CD4-positive, alpha-beta T cell treated with Interleukin-4 for 4 hours (primary cell): ENCODE data around the gene TRDMT1.

ENCODE experiments used
- DNase-seq: peaks from one replicate; pipeline ENCODE4 v3.0.0-alpha.2; 2020

The TRDMT1 gene

GRCh38 chr10:17209302-17209701 lies 7.8 kb upstream of the TRDMT1 start:
- no peak for DNase-seq

GRCh38 chr10:17208476-17208875 lies 7.0 kb upstream of the TRDMT1 start:
- DNase-seq = no peak

- peak; percentile 94 for DNase-seq
These were observed 4.8 kb upstream of the TRDMT1 start for GRCh38 chr10:17206210-17206709.

- DNase-seq = no peak
These were observed 1.9 kb upstream of the TRDMT1 start for GRCh38 chr10:17203416-17203815.

- DNase-seq = no peak
These were observed 1.5 kb upstream of the TRDMT1 start for GRCh38 chr10:17202999-17203398.

- no peak for DNase-seq
These were observed 1.0 kb upstream of the TRDMT1 start for GRCh38 chr10:17202506-17202905.

- DNase-seq = no peak
These were observed 283 bp upstream of the TRDMT1 start for GRCh38 chr10:17201794-17202116.

- DNase-seq = no peak
These were observed 1.2 kb downstream of the TRDMT1 start for GRCh38 chr10:17200001-17200911.

- DNase-seq = no peak
These were observed 2.1 kb downstream of the TRDMT1 start for GRCh38 chr10:17199351-17199804.

- no peak for DNase-seq
These were observed 4.9 kb downstream of the TRDMT1 start for GRCh38 chr10:17196573-17196972.

- no peak for DNase-seq
These were observed 5.4 kb downstream of the TRDMT1 start for GRCh38 chr10:17196045-17196444.

- no peak for DNase-seq
These were observed 6.4 kb downstream of the TRDMT1 start for GRCh38 chr10:17195083-17195482.

GRCh38 chr10:17190602-17191001 lies 10.9 kb downstream of the TRDMT1 start:
- no peak for DNase-seq

GRCh38 chr10:17188644-17189172 lies 12.8 kb downstream of the TRDMT1 start:
- no peak for DNase-seq

GRCh38 chr10:17185873-17186272 lies 15.6 kb downstream of the TRDMT1 start:
- no peak for DNase-seq

GRCh38 chr10:17183110-17183509 lies 18.4 kb downstream of the TRDMT1 start:
- DNase-seq = no peak

GRCh38 chr10:17181751-17182150 lies 19.7 kb downstream of the TRDMT1 start:
- DNase-seq = no peak

GRCh38 chr10:17181110-17181509 lies 20.4 kb downstream of the TRDMT1 start:
- DNase-seq = no peak

- no peak for DNase-seq
These were observed 22.5 kb downstream of the TRDMT1 start for GRCh38 chr10:17179002-17179401.

- no peak for DNase-seq
These were observed 23.5 kb downstream of the TRDMT1 start for GRCh38 chr10:17178006-17178405.

- no peak for DNase-seq
These were observed 24.5 kb downstream of the TRDMT1 start for GRCh38 chr10:17177014-17177413.

GRCh38 chr10:17176091-17176490 lies 25.4 kb downstream of the TRDMT1 start:
- no peak for DNase-seq

- DNase-seq = no peak
These were observed 25.9 kb downstream of the TRDMT1 start for GRCh38 chr10:17175551-17175950.

GRCh38 chr10:17174626-17175025 lies 26.8 kb downstream of the TRDMT1 start:
- DNase-seq = no peak
